DOHH2 (cell line): ENCODE results near the gene SIK2.

Experiments used
- H3F3A ChIP-seq: fragments of 200-600 bp; sonication (generic), shearing (Covaris generic); 2 replicates; pipeline ENCODE4 v1.6.0; 2016; ENCODE audit warnings: antibody characterized with exemption, mild to moderate bottlenecking; ENCODE audit not compliant: control insufficient read depth, insufficient read depth
- H3K27ac ChIP-seq: fragments of 200-600 bp; sonication (generic); 2 replicates; pipeline ENCODE4 v1.5.1; 2014; ENCODE audit warnings: low read depth, mild to moderate bottlenecking, low read length, moderate library complexity
- H3K27me3 ChIP-seq: fragments of 200-600 bp; sonication (generic); 2 replicates; pipeline ENCODE4 v1.6.1; 2014; ENCODE audit warnings: mild to moderate bottlenecking, low read length, mixed read lengths; ENCODE audit not compliant: control insufficient read depth
- H3K36me3 ChIP-seq: fragments of 200-600 bp; sonication (generic); 2 replicates; pipeline ENCODE4 v1.6.1; 2014; ENCODE audit warnings: mild to moderate bottlenecking, low read length, moderate library complexity, mixed read lengths; ENCODE audit not compliant: control insufficient read depth
- H3K4me1 ChIP-seq: fragments of 200-600 bp; sonication (generic); 2 replicates; pipeline ENCODE4 v1.6.1; 2014; ENCODE audit warnings: mild to moderate bottlenecking, low read length, mixed read lengths; ENCODE audit not compliant: control insufficient read depth
- H3K4me2 ChIP-seq: fragments of 200-600 bp; sonication (generic); 2 replicates; pipeline ENCODE4 v1.6.0; 2014; ENCODE audit warnings: mild to moderate bottlenecking, low read length, moderate library complexity
- H3K4me3 ChIP-seq: fragments of 200-600 bp; sonication (generic); 2 replicates; pipeline ENCODE4 v1.5.1; 2014; ENCODE audit warnings: mild to moderate bottlenecking, low read length, mixed read lengths
- H3K79me2 ChIP-seq: fragments of 200-600 bp; sonication (generic); 2 replicates; pipeline ENCODE4 v1.6.1; 2014; ENCODE audit warnings: mild to moderate bottlenecking, low read length, mixed read lengths; ENCODE audit not compliant: control insufficient read depth
- H3K9me2 ChIP-seq: fragments of 200-600 bp; sonication (generic); replicated peaks from 2 replicates; pipeline ENCODE4 v1.6.1; 2014; ENCODE audit warnings: mild to moderate bottlenecking, low read length, mixed read lengths; ENCODE audit not compliant: control insufficient read depth
- H3K9me3 ChIP-seq: fragments of 200-600 bp; sonication (generic); 2 replicates; pipeline ENCODE4 v1.6.1; 2014; ENCODE audit warnings: antibody characterized with exemption, low read length, mixed read lengths; ENCODE audit not compliant: control insufficient read depth, insufficient read depth
- H4K20me1 ChIP-seq: fragments of 200-600 bp; sonication (generic); 2 replicates; pipeline ENCODE4 v1.6.0; 2014; ENCODE audit warnings: low read depth, mild to moderate bottlenecking, antibody characterized with exemption, low read length, moderate library complexity; ENCODE audit not compliant: control insufficient read depth, insufficient read depth
- EZH2phosphoT487 ChIP-seq: fragments of 200-600 bp; sonication (generic); IDR thresholded peaks from 2 replicates; pipeline ENCODE4 v1.6.1; 2017; ENCODE audit warnings: borderline replicate concordance, mild to moderate bottlenecking, antibody characterized with exemption, low read length, moderate library complexity, mixed read lengths
- TF ChIP-seq, protein P1 (sequence below): fragments of 200-600 bp; sonication (generic); IDR thresholded peaks from one replicate; pipeline ENCODE4 v1.5.1; 2014; ENCODE audit warnings: antibody characterized with exemption, mild to moderate bottlenecking, low read depth, low read length; ENCODE audit not compliant: poor library complexity, severe bottlenecking

SIK2 gene

DNA sequence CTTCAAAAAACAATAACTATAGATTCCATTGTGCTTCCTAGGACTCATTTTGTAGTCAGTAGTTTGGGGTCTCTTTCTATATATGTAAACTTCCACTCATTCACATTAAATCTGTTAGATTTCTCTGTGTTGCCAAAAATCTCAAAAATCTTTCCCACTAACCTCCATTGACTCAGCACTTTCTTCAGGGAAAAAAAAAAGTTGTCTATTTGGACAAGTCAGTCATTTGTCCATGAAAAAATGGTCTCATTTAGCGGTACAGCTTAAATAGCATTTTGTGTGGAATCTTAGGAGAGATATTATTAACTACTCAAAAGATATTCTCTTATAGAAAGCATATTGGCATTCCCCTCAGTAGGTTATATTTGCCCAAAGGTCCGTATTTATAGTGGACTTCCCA is 82.0 kb downstream of the SIK2 start:
- Histone ChIP-seq H3K9me3 (no peaks in the 10 kb centered on the region), H3K79me2 (no peaks in the 10 kb centered on the region), H3K9me2 (no peaks in the 10 kb centered on the region), H4K20me1 (no peaks in the 10 kb centered on the region), H3K4me3 (no peak overlapping the region), H3K27me3 (no peaks in the 10 kb centered on the region), H3K4me2 (no peak overlapping the region), H3F3A (no peaks in the 10 kb centered on the region), H3K36me3 (peaks cover 18% of the 10 kb centered on the region), H3K4me1 (no peaks in the 10 kb centered on the region), H3K27ac (no peak overlapping the region)
- TF ChIP-seq, protein P1, sequence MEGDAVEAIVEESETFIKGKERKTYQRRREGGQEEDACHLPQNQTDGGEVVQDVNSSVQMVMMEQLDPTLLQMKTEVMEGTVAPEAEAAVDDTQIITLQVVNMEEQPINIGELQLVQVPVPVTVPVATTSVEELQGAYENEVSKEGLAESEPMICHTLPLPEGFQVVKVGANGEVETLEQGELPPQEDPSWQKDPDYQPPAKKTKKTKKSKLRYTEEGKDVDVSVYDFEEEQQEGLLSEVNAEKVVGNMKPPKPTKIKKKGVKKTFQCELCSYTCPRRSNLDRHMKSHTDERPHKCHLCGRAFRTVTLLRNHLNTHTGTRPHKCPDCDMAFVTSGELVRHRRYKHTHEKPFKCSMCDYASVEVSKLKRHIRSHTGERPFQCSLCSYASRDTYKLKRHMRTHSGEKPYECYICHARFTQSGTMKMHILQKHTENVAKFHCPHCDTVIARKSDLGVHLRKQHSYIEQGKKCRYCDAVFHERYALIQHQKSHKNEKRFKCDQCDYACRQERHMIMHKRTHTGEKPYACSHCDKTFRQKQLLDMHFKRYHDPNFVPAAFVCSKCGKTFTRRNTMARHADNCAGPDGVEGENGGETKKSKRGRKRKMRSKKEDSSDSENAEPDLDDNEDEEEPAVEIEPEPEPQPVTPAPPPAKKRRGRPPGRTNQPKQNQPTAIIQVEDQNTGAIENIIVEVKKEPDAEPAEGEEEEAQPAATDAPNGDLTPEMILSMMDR = no peak
- no peak for TF ChIP-seq EZH2phosphoT487

DNA sequence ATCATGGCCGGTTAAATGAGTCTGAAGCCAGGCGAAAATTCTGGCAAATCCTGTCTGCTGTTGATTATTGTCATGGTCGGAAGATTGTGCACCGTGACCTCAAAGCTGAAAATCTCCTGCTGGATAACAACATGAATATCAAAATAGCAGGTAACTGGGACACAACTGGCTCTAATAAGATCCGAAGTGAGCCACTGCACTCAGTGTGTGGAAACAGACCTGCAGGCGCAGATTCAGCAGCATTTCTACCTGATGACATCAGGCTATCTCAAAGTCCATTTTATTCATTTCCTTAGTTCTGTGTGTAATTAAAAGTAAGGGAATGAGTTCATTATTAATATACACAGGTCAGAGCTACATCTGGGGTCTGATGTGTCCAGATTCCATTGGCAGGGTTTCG is 85.8 kb downstream of the SIK2 start:
- Histone ChIP-seq H3K27me3 (no peaks in the 10 kb centered on the region), H3K9me3 (no peaks in the 10 kb centered on the region), H3K79me2 (no peaks in the 10 kb centered on the region), H3K4me1 (peaks cover 2% of the 10 kb centered on the region), H3K36me3 (peaks cover 21% of the 10 kb centered on the region), H4K20me1 (no peaks in the 10 kb centered on the region), H3F3A (no peaks in the 10 kb centered on the region), H3K9me2 (no peaks in the 10 kb centered on the region), H3K4me2 (no peak overlapping the region), H3K27ac (no peak overlapping the region), H3K4me3 (no peak overlapping the region)
- TF ChIP-seq EZH2phosphoT487 = no peak
- TF ChIP-seq, protein P1 = no peak

DNA sequence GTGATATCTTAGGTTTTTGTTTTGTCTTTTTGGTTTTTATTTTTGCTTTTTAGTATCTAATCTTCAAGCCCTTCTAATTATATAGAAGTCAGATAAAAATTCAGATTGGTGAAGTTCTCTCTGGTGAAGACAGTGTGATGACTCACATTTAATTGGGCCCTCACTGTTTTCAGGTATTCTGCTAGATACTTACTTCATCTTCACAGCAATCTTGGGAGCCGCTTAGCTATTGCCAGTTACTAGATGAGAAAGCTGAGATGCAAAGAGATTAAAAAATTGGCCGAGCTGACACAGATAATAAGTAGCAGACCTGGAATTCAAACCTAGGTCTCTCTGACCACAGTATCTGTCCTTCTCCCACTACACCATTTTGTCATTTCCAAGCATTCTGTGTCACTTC is 88.9 kb downstream of the SIK2 start:
- peaks cover 4% of the 10 kb centered on the region; the same call in 1 of the 2 replicates for H3K79me2 ChIP-seq
- peaks cover 15% of the 10 kb centered on the region for H3F3A ChIP-seq
- no peak overlapping the region for H3K4me2 ChIP-seq
- H3K27me3 ChIP-seq = no peaks in the 10 kb centered on the region
- H4K20me1 ChIP-seq = no peaks in the 10 kb centered on the region
- H3K4me1 ChIP-seq = peaks cover 34% of the 10 kb centered on the region
- H3K9me3 ChIP-seq = no peaks in the 10 kb centered on the region
- H3K36me3 ChIP-seq = peaks cover 14% of the 10 kb centered on the region
- TF ChIP-seq, protein P1 = no peak
- no peak for TF ChIP-seq EZH2phosphoT487
- H3K27ac ChIP-seq = no peak overlapping the region
- no peaks in the 10 kb centered on the region for H3K9me2 ChIP-seq
- H3K4me3 ChIP-seq = no peak overlapping the region

DNA sequence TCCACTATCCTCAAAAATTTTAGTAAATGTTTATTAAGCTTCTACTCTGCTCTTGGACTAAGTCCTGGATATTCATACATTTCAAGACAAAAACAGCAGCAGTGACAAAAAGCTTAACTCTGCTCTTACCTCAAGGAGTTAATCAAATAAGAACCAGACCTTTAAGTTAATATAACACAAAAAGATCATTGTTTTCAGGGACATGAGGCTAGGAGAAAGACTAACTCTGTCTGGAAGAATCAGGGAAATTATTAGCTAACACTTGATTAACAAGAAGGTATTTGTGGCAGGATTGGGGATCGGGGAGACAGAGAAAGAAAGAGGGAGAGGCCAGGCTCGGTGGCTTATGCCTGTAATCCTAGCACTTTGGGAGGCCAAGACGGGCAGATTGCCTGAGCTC is 89.5 kb downstream of the SIK2 start:
- H3K9me2 ChIP-seq = no peaks in the 10 kb centered on the region
- TF ChIP-seq EZH2phosphoT487 = no peak
- TF ChIP-seq, protein P1 = no peak
- peaks cover 7% of the 10 kb centered on the region for H3K79me2 ChIP-seq
- H3K4me1 ChIP-seq = peaks cover 40% of the 10 kb centered on the region
- peaks cover 15% of the 10 kb centered on the region for H3F3A ChIP-seq
- no peaks in the 10 kb centered on the region for H4K20me1 ChIP-seq
- H3K36me3 ChIP-seq = peaks cover 14% of the 10 kb centered on the region
- no peak overlapping the region for H3K27ac ChIP-seq
- no peaks in the 10 kb centered on the region for H3K9me3 ChIP-seq
- H3K4me3 ChIP-seq = no peak overlapping the region
- H3K4me2 ChIP-seq = no peak overlapping the region
- no peaks in the 10 kb centered on the region for H3K27me3 ChIP-seq
